GM23248 (cell line): ENCODE results near the gene NPTX1. TPM values are rescaled to one million over a fixed set of nuclear protein-coding genes. Genes with fewer than 3 reads are reported as not detected.

Experiments used
- DNase-seq: peaks from one replicate; pipeline ENCODE4 v3.0.0-alpha.2; 2015
- H2AFZ ChIP-seq: fragments of 200-600 bp; sonication (generic); 2 replicates; pipeline ENCODE4 v1.6.1; 2016; ENCODE audit warnings: antibody characterized with exemption
- H3F3A ChIP-seq: fragments of 200-600 bp; sonication (generic); 2 replicates; pipeline ENCODE4 v1.6.1; 2016; ENCODE audit warnings: mild to moderate bottlenecking, antibody characterized with exemption, mixed run types; ENCODE audit not compliant: insufficient read depth
- H3K27ac ChIP-seq: fragments of 200-600 bp; sonication (generic); 2 replicates; pipeline ENCODE4 v1.5.1; 2016; ENCODE audit warnings: mild to moderate bottlenecking
- H3K27me3 ChIP-seq: fragments of 200-600 bp; sonication (generic); replicated peaks from 2 replicates; pipeline ENCODE4 v1.6.1; 2016; ENCODE audit warnings: mild to moderate bottlenecking; ENCODE audit not compliant: insufficient read depth
- H3K36me3 ChIP-seq: fragments of 200-600 bp; sonication (generic); 2 replicates; pipeline ENCODE4 v1.6.1; 2016; ENCODE audit warnings: low read depth, mild to moderate bottlenecking
- H3K4me1 ChIP-seq: fragments of 200-600 bp; sonication (generic); 2 replicates; pipeline ENCODE4 v1.6.1; 2016; ENCODE audit warnings: mild to moderate bottlenecking; ENCODE audit not compliant: insufficient read depth
- H3K4me2 ChIP-seq: fragments of 200-600 bp; sonication (generic); one replicate; pipeline ENCODE4 v1.6.1; 2016; ENCODE audit warnings: mild to moderate bottlenecking; ENCODE audit not compliant: unreplicated experiment
- H3K4me3 ChIP-seq: fragments of 200-600 bp; sonication (generic); 2 replicates; pipeline ENCODE4 v1.5.1; 2016; ENCODE audit warnings: mild to moderate bottlenecking
- H3K79me2 ChIP-seq: fragments of 200-600 bp; sonication (generic); 2 replicates; pipeline ENCODE4 v1.6.1; 2016; ENCODE audit warnings: mild to moderate bottlenecking; ENCODE audit not compliant: insufficient read depth
- H3K9ac ChIP-seq: fragments of 200-600 bp; sonication (generic); 2 replicates; pipeline ENCODE4 v1.6.1; 2016; ENCODE audit warnings: mild to moderate bottlenecking
- H3K9me2 ChIP-seq: fragments of 200-600 bp; sonication (generic); 2 replicates; pipeline ENCODE4 v1.6.1; 2016; ENCODE audit warnings: mixed run types, mild to moderate bottlenecking, moderate library complexity; ENCODE audit not compliant: insufficient read depth
- H3K9me3 ChIP-seq: fragments of 200-600 bp; sonication (generic); one replicate; pipeline ENCODE4 v1.6.1; 2017; ENCODE audit warnings: low read depth
- H4K20me1 ChIP-seq: fragments of 200-600 bp; sonication (generic); 2 replicates; pipeline ENCODE4 v1.6.0; 2016; ENCODE audit not compliant: insufficient read depth
- EZH2 ChIP-seq: fragments of 200-600 bp; sonication (generic); IDR thresholded peaks from 2 replicates; pipeline ENCODE4 v1.6.1; 2018; ENCODE audit warnings: antibody characterized with exemption, mild to moderate bottlenecking; ENCODE audit not compliant: insufficient read depth, poor library complexity, severe bottlenecking
- EZH2phosphoT487 ChIP-seq: fragments of 200-600 bp; sonication (generic); IDR thresholded peaks from 2 replicates; pipeline ENCODE4 v1.6.1; 2018; ENCODE audit warnings: antibody characterized with exemption, moderate library complexity, mild to moderate bottlenecking, low read depth; ENCODE audit not compliant: insufficient read depth
- WGBS, 2 experiments: methylation state at CpG; one replicate each; pipeline ENCODE4 v1.1.6; 2015 to 2017; ENCODE audit warnings: low lambda C conversion rate in 2 of 2, low coverage in 1 of 2; ENCODE audit errors: missing lambda C conversion rate in 2 of 2; 5-methylcytosine and 5-hydroxymethylcytosine counted together
- in situ Hi-C: fragments of 300-500 bp; cut with MboI; formaldehyde crosslinking; loops from 2 replicates; pipeline ENCODE4 v1.15.0; 2020
- polyA plus RNA-seq: library from polyadenylated mRNA; unstranded; fragments of >200 nt; fragmentation: Nextera tagmentation; extraction: Ambion mirVana; gene quantifications from 2 replicates; pipeline ENCODE4 v1.2.1, GENCODE V29; 2016
- total RNA-seq: library from RNA; depleted of rRNA; stranded (reverse); fragments of >200 nt; shearing (Covaris generic); gene quantifications from 2 replicates; pipeline ENCODE4 v1.2.3, GENCODE V29; 2014

Gene NPTX1
- total and polyA plus RNA-seq, 2 experiments from 2014 or later: 0.43 to 1.1 TPM

DNA sequence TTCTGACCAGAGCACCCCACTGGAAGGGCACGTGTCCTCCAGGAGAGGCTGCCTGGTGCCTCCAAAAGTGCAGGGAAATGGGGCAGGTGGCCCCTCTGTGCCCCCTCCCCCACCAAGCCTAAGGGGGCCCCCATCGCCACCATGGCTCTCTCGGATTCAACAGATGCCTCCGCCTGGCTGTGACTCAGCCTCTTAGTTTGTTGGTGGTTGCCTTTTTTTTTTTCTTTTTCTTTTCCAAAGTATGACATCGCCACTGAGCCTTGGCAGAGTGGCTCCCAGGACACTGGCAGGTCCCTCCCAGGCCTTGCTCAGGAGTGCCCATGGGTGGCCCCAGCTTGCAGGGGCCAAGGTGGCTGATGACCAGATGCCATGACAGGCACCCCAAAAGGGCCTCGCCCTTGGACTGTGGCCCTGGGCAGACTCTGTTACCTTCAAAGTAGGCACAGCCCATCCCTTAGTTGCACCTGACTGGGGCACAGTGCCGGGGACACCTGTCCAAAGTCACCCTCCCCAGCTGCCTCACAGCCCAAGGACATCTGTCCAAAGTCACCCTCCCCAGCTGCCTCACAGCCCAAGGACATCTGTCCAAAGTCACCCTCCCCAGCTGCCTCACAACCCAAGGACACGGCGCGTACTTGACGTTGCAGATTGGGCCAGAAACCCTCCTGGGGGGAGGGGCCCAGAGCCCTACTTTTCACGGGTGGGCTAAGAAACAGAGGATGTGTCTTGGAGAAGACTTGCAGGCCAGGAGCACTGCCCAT lies 29.6 kb downstream of the NPTX1 start:
- Histone ChIP-seq H3K4me3 (no peak overlapping the region), H3K36me3 (no peaks in the 10 kb centered on the region), H4K20me1 (no peaks in the 10 kb centered on the region), H3K27me3 (no peaks in the 10 kb centered on the region), H3K9ac (no peak overlapping the region), H2AFZ (no peak overlapping the region), H3K4me1 (no peaks in the 10 kb centered on the region), H3K27ac (no peak overlapping the region), H3K9me3 (no peaks in the 10 kb centered on the region), H3F3A (no peaks in the 10 kb centered on the region), H3K9me2 (no peaks in the 10 kb centered on the region), H3K4me2 (no peak overlapping the region), H3K79me2 (no peaks in the 10 kb centered on the region)
- 67 to 68% methylated on average over 11 of the region's 12 CpGs for WGBS, 2 experiments
- in situ Hi-C loops: no loop called here
- TF ChIP-seq EZH2 (no peak), EZH2phosphoT487 (no peak)
- peak; percentile 78 for DNase-seq

DNA sequence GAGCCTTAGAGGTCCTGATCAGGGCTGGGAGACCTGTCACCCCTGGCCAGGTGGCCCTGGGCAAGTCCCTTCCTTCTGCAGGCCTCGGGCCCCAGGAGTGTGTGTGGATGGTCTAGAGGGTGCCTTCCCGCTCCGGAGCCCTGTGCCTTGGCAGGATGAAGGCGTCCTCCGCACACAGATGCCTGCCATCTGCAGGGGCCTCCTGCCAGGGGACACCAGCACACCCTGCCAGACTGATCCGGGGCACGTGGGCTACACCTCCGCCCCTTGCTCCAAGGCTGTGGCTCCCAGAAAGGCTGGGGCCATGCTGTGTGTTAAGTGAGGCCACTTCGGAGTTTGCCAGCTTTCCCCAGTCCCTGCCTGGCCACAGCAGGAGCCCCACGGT lies 30.7 kb downstream of the NPTX1 start:
- DNase-seq: no peak
- H2AFZ ChIP-seq: no peak overlapping the region
- 21 to 25% methylated on average over 6 to 10 of the region's 10 CpGs for WGBS, 2 experiments
- H3K79me2 ChIP-seq: no peaks in the 10 kb centered on the region
- no peaks in the 10 kb centered on the region for H3K9me2 ChIP-seq
- H3K27me3 ChIP-seq: no peaks in the 10 kb centered on the region
- TF ChIP-seq EZH2phosphoT487 (no peak), EZH2 (no peak)
- no peaks in the 10 kb centered on the region for H3K36me3 ChIP-seq
- H3K4me2 ChIP-seq: no peak overlapping the region
- H3K4me3 ChIP-seq: no peak overlapping the region
- no peak overlapping the region for H3K9ac ChIP-seq
- no peaks in the 10 kb centered on the region for H3K9me3 ChIP-seq
- no peaks in the 10 kb centered on the region for H3K4me1 ChIP-seq
- H3K27ac ChIP-seq: no peak overlapping the region
- no peaks in the 10 kb centered on the region for H3F3A ChIP-seq
- H4K20me1 ChIP-seq: no peaks in the 10 kb centered on the region
- in situ Hi-C loops: no loop called here

DNA sequence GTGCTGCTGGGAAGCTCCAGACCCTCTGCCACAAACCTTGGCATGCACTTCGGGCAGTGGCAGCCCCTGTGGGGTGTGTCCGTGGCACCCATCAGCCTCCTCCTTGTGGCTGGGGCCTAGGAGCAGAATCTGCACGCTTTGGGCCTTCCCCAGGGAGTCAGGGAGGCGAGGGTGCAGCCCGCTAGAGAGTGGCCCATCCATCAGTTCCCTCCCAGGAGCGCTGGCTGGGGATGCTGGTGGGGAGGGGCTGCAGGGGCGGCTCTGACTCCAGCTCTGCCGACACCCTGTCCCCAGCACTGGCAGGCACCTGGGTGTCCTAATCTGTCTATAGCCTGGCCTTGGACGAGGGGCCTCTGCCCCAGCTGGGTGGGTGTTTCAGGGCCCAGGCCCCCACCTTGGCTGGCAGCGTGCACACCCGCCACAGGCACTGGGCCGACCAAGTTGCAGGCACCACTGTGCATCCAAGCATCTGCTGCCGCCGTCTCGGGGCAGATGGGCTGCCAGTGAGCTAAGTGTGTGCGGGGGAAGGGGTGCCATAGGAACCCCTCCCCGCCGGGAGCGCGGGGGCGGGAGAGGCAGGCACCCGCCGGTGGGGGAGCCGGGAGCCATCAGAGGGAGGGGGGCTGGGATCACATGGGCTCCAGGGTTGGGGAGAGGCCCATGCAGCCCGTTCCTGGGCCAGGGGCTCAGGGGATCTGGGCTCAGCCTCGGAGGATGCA lies 31.2 kb downstream of the NPTX1 start:
- Histone ChIP-seq H3K4me1 (no peaks in the 10 kb centered on the region), H2AFZ (no peak overlapping the region), H3F3A (no peaks in the 10 kb centered on the region), H3K36me3 (no peaks in the 10 kb centered on the region), H3K27me3 (no peaks in the 10 kb centered on the region), H3K4me3 (no peak overlapping the region), H4K20me1 (no peaks in the 10 kb centered on the region), H3K9me2 (no peaks in the 10 kb centered on the region), H3K79me2 (no peaks in the 10 kb centered on the region), H3K4me2 (no peak overlapping the region), H3K27ac (no peak overlapping the region), H3K9ac (no peak overlapping the region), H3K9me3 (no peaks in the 10 kb centered on the region)
- no peak for DNase-seq
- in situ Hi-C loops: no loop called here
- 27 to 41% methylated on average over 16 to 20 of the region's 26 CpGs for WGBS, 2 experiments
- no peak for TF ChIP-seq EZH2
- TF ChIP-seq EZH2phosphoT487: no peak

DNA sequence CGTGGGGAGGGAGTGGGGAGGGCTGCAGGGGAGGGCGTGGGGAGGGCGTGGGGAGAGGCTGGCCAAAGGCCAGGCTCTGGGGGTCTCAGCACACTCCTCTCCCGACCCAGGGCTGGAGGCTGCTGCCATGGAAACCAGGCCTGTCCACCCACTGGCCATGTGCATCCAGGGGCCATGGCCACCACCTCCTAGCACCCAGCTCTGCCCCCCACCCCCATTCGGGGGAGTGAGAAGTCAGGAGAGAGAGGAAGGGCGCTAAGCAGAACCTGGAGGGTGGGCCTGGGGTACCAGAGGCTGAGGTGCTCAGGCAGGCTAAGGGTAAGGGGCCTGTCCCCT lies 31.8 kb downstream of the NPTX1 start:
- Histone ChIP-seq H3K9me3 (no peaks in the 10 kb centered on the region), H3K27ac (no peak overlapping the region), H3F3A (no peaks in the 10 kb centered on the region), H3K36me3 (no peaks in the 10 kb centered on the region), H3K4me1 (no peaks in the 10 kb centered on the region), H3K79me2 (no peaks in the 10 kb centered on the region), H2AFZ (no peak overlapping the region), H4K20me1 (no peaks in the 10 kb centered on the region), H3K27me3 (no peaks in the 10 kb centered on the region), H3K4me2 (no peak overlapping the region), H3K9me2 (no peaks in the 10 kb centered on the region), H3K9ac (no peak overlapping the region), H3K4me3 (no peak overlapping the region)
- no peak for DNase-seq
- TF ChIP-seq EZH2phosphoT487 (no peak), EZH2 (no peak)
- 36 to 81% methylated on average over 2 to 6 of the region's 6 CpGs for WGBS, 2 experiments
- in situ Hi-C loops: no loop called here
